Bronchial epithelial cell (primary cell): Measurements from ENCODE around the gene MTCH1. TPM values are rescaled to one million over a fixed set of nuclear protein-coding genes. Genes with fewer than 3 reads are reported as not detected.
A peak's percentile ranks its signal among the peaks of the same experiment; 100 is the strongest.

Source experiments
- DNase-seq: peaks from one replicate; pipeline ENCODE4 v3.0.0-alpha.2; 2010; ENCODE audit warnings: low read depth
- FAIRE-seq: peaks from 2 replicates; lab custom pipeline; 2011; peaks lifted over from hg19 to GRCh38; lab: Jason Lieb, UNC
- H3K27me3 ChIP-seq: 2 replicates; pipeline ENCODE4 v1.5.1; 2011; ENCODE audit warnings: low read length; ENCODE audit not compliant: control insufficient read depth, insufficient read depth
- H3K36me3 ChIP-seq: 2 replicates; pipeline ENCODE4 v1.5.1; 2011; ENCODE audit warnings: low read length; ENCODE audit not compliant: control insufficient read depth, insufficient read depth
- H3K4me3 ChIP-seq: 2 replicates; pipeline ENCODE4 v1.5.1; 2011; ENCODE audit warnings: mild to moderate bottlenecking, low read depth, low read length, control low read depth
- CTCF ChIP-seq: IDR thresholded peaks from 2 replicates; pipeline ENCODE4 v1.5.1; 2011; ENCODE audit warnings: mild to moderate bottlenecking, moderate library complexity, low read length, control low read depth, inconsistent platforms; ENCODE audit not compliant: insufficient read depth, severe bottlenecking
- total RNA-seq: library from RNA; depleted of rRNA; stranded (reverse); fragments of >200 nt; gene quantifications from 2 replicates; pipeline ENCODE4 v1.2.1, GENCODE V29; 2014

Gene MTCH1
- total RNA-seq, 1 donor from 2014 or later = 156 TPM

DNA sequence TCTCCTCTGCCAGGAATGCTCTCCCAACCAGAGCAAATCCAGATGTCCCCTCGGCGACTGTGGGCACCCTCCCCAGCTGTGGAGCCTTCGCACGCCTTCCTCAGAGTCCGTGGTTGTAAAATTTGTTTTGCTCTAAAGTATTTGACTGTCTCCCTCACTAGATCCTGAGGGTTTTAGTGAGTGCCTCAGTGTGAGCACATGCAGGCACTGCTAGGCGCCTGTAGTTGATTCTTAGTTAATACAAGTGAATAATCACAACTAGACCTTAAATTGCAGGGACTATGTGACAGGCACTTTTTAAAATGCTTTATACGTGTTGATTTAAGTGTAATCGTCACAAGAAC is 680 bp upstream of the MTCH1 start:
- no peaks in the 10 kb centered on the region for H3K27me3 ChIP-seq
- FAIRE-seq (no peak), DNase-seq (no peak)
- TF ChIP-seq CTCF = no peak
- peak overlapping the region; percentile 83 for H3K4me3 ChIP-seq
- peaks cover 2% of the 10 kb centered on the region for H3K36me3 ChIP-seq

DNA sequence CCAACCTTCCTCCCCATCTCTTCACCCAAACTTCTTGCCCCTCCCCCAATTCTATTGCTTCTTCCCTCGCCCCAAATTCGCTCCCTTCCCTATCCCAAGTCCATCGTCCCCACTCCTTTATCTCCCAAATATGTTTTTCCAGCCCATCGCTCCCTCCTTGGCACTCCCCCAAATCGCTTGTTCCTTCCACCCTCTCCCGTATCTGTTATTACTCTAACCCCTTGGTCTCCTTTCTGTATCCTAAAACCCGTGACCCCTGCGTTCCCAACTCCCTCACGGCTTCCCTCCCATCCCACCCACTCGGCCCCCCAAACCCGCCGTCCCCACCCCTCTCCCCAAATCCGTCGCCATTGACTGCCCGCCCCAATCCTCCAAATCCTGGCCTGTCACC is 584 bp downstream of the MTCH1 start:
- peaks cover 2% of the 10 kb centered on the region for H3K36me3 ChIP-seq
- TF ChIP-seq CTCF = no peak
- no peak for FAIRE-seq
- H3K4me3 ChIP-seq = peak overlapping the region; percentile 83
- H3K27me3 ChIP-seq = no peaks in the 10 kb centered on the region
- DNase-seq = no peak

DNA sequence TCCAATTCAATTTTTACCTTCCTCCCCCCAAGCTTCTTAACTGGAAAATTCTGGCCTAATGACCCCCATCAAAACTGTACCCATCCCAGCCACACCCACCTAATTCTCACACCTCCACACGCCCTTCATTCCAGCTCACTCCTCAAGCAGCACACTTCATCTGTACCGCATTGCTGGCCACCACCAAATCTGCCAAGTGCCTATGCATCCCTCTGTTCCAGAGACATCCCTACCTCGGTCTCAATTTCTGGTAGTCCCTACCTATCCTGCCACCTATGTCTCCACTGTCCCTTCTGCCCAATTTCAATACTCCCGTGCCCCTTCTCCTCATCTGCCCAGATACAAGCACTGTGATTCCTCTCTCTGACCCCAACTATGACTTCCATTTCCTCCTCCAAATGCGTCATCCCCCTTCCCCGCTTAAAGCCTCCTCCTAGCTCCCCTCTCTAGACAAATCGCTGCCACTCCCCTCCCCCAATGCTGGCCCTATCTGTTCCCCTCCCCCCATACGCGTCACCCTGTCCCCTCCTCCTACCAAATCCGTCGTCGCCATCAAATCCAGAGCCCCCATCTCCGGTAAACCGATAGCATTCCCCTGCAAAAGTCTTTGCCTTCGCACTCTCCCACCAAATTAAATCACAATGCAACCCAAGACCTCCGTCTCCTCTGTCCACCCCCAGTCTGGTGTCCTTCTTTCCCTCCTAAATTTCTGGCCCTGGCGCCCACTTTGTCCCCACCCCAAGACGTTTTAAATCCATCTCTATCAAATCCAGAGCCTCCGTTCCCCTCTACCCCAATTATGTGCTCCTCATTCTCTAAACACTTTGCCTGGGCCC is 1.2 kb downstream of the MTCH1 start:
- H3K36me3 ChIP-seq = peaks cover 2% of the 10 kb centered on the region
- DNase-seq (peak; percentile 51), FAIRE-seq (no peak)
- H3K27me3 ChIP-seq = no peaks in the 10 kb centered on the region
- TF ChIP-seq CTCF = no peak
- H3K4me3 ChIP-seq = peak overlapping the region; percentile 83

DNA sequence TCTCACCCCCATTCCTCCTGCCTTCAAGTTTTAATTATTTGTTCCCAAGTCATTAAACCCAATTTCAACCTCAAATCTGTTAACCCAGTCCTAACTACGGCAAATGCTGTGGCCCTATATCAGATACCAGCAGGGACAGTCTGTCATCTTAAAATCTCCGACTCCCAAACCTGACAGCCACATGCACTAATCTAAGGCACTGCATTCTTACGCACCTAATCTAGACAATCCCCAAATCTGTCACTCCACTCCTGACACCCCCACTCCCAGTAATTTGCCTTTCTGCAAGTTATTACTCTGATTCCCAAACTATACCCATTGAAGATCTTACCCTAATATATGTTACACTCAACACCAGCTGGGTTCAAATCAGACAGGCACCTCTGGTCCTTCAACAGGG is 2.5 kb downstream of the MTCH1 start:
- FAIRE-seq (no peak), DNase-seq (no peak)
- no peaks in the 10 kb centered on the region for H3K27me3 ChIP-seq
- H3K4me3 ChIP-seq = no peak overlapping the region
- H3K36me3 ChIP-seq = peaks cover 4% of the 10 kb centered on the region
- TF ChIP-seq CTCF = no peak

DNA sequence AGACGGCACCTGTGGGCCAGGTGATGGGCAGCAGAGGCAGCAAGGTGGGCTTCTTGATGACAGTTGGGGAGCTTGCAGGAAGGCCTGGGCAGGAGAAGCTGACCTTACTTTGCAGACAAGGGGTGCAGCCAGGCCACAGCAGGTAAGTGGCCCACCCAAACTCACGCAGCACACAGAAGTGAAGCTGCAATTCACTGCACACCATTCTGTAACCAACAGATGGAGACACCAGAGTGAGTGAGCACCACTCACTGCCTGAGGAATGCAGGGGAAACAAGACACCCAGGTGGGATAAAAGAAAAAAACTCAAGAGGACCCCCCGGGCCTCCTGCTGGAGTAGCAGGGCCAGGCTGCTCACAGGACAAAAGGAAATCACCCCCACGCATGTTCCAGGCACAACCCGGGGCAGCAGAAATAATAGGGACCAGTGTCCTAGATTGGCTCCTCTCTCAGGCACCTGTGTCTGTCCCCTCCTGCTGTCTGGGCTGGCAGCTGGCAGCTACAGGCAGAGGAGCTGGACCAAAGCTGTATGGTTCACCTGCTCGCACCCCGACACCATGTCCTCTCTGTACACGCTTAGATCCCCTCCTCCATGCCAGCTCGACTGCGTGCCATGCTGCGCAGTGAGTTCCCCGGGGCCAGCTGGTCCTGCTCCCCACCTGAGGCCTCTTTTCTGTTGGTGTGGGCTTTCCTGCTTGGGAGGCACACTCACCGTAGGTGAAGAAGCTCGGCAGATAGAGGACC is 4.9 kb downstream of the MTCH1 start:
- Histone ChIP-seq H3K27me3 (no peaks in the 10 kb centered on the region), H3K4me3 (no peak overlapping the region), H3K36me3 (peaks cover 24% of the 10 kb centered on the region)
- FAIRE-seq = no peak
- no peak for DNase-seq
- TF ChIP-seq CTCF = no peak
